Endothelial cell of hepatic sinusoid (primary cell): ENCODE measurements around the gene PCOLCE2.

Experiments used
- in situ Hi-C: cut with HindIII; loops from 2 replicates; pipeline ENCODE4 v1.10.0; 2017; ENCODE audit warnings: low sequenced_read_pairs

The PCOLCE2 gene

GRCh38 chr3:142817897-142818296, 71.0 kb downstream of the PCOLCE2 start:
- in situ Hi-C loops: no loop called here

GRCh38 chr3:142817356-142817755, 71.5 kb downstream of the PCOLCE2 start:
- in situ Hi-C loops: no loop called here

- in situ Hi-C loops: no loop called here
These were observed 73.1 kb downstream of the PCOLCE2 start for GRCh38 chr3:142815803-142816202.

- in situ Hi-C loops: no loop called here
These were observed 79.6 kb downstream of the PCOLCE2 start for GRCh38 chr3:142809259-142809658.

GRCh38 chr3:142808103-142808917, 80.6 kb downstream of the PCOLCE2 start:
- in situ Hi-C loops: no loop called here

- in situ Hi-C loops: loop anchor here (5.0 kb wide), 1 partner anchor 71 kb away; no protein-coding TSS in a partner anchor
These were observed 86.0 kb downstream of the PCOLCE2 start for GRCh38 chr3:142802891-142803290.

- in situ Hi-C loops: loop anchor here (5.0 kb wide), 1 partner anchor 69 kb away; no protein-coding TSS in a partner anchor
These were observed 87.1 kb downstream of the PCOLCE2 start for GRCh38 chr3:142801746-142802145.

- in situ Hi-C loops: no loop called here
These were observed 92.1 kb downstream of the PCOLCE2 start for GRCh38 chr3:142796823-142797222.

- in situ Hi-C loops: no loop called here
These were observed 93.6 kb downstream of the PCOLCE2 start for GRCh38 chr3:142795332-142795731.

- in situ Hi-C loops: no loop called here
These were observed 94.4 kb downstream of the PCOLCE2 start for GRCh38 chr3:142794508-142794907.

GRCh38 chr3:142787719-142788118, 101.2 kb downstream of the PCOLCE2 start:
- in situ Hi-C loops: no loop called here

- in situ Hi-C loops: no loop called here
These were observed 102.9 kb downstream of the PCOLCE2 start for GRCh38 chr3:142785996-142786395.

GRCh38 chr3:142784228-142784627, 104.7 kb downstream of the PCOLCE2 start:
- in situ Hi-C loops: no loop called here

GRCh38 chr3:142782616-142783015, 106.3 kb downstream of the PCOLCE2 start:
- in situ Hi-C loops: no loop called here

GRCh38 chr3:142779591-142779990, 109.3 kb downstream of the PCOLCE2 start:
- in situ Hi-C loops: no loop called here

- in situ Hi-C loops: no loop called here
These were observed 110.3 kb downstream of the PCOLCE2 start for GRCh38 chr3:142778541-142778940.

- in situ Hi-C loops: no loop called here
These were observed 111.0 kb downstream of the PCOLCE2 start for GRCh38 chr3:142777927-142778326.

- in situ Hi-C loops: no loop called here
These were observed 120.5 kb downstream of the PCOLCE2 start for GRCh38 chr3:142768338-142768737.
